Measurements from ENCODE around the gene SFTPA2. TPM values are rescaled to one million over a fixed set of nuclear protein-coding genes. Genes with fewer than 3 reads are reported as not detected.

The SFTPA2 gene
- polyA plus RNA-seq (2012; ENCODE audit: insufficient read depth, insufficient read length, low read depth): not detected

- no peak within 1 kb of the TSS for H3K4me3 ChIP-seq (ENCODE audit: low read depth, low read length)
- H3K4me1 ChIP-seq: no peaks in the 10 kb centered on the region
- DNase-seq: no peak
- TF ChIP-seq, protein P1, sequence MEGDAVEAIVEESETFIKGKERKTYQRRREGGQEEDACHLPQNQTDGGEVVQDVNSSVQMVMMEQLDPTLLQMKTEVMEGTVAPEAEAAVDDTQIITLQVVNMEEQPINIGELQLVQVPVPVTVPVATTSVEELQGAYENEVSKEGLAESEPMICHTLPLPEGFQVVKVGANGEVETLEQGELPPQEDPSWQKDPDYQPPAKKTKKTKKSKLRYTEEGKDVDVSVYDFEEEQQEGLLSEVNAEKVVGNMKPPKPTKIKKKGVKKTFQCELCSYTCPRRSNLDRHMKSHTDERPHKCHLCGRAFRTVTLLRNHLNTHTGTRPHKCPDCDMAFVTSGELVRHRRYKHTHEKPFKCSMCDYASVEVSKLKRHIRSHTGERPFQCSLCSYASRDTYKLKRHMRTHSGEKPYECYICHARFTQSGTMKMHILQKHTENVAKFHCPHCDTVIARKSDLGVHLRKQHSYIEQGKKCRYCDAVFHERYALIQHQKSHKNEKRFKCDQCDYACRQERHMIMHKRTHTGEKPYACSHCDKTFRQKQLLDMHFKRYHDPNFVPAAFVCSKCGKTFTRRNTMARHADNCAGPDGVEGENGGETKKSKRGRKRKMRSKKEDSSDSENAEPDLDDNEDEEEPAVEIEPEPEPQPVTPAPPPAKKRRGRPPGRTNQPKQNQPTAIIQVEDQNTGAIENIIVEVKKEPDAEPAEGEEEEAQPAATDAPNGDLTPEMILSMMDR (IDR thresholded peaks at IDR 0.05; ENCODE audit: low read depth, low read length): no peak
- no peaks in the 10 kb centered on the region for H3K9me3 ChIP-seq
- peaks cover 4% of the 10 kb centered on the region for H3K27me3 ChIP-seq
- H3K36me3 ChIP-seq: no peaks in the 10 kb centered on the region
Observed at GRCh38 chr10:79560160-79560709, at the start of gene SFTPA2. Gene SFTPA2, minus strand, starts transcription at chr10:79560407. Its CDS starts 924 bp downstream, at chr10:79559483.

- TF ChIP-seq, protein P1 (IDR thresholded peaks at IDR 0.05; ENCODE audit: low read depth, low read length): peak; percentile 91
- Histone ChIP-seq H3K4me1 (no peaks in the 10 kb centered on the region), H3K27me3 (peaks cover 3% of the 10 kb centered on the region; the same call in 1 of the 2 replicates), H3K4me3 (ENCODE audit: low read depth, low read length) (no peak overlapping the region), H3K9me3 (no peaks in the 10 kb centered on the region), H3K36me3 (no peaks in the 10 kb centered on the region)
- DNase-seq: peak; percentile 63
Observed at GRCh38 chr10:79608505-79609375, 48.5 kb upstream of the SFTPA2 start.

DNA sequence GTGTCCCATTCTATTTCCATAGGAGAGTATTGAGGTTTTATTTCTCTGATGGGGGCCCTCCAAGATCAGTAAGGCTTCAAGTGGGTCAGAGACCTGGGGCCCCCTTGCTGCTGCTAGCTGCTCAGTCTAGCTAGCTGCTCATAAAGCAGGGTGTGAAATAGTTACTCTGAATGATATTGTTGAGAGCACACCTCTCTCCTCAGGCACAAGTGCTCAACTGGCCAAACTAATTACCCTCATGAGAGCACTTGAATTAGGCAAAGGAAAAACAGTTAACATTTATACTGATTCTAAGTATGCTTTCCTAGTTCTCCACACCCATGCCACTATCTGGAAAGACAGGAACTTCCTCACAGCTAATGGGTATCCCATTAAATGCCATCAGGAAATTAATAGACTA, 45.1 kb upstream of the SFTPA2 start:
- DNase-seq: no peak
- no peak overlapping the region for H3K4me3 ChIP-seq (ENCODE audit: low read depth, low read length)
- TF ChIP-seq, protein P1 (IDR thresholded peaks at IDR 0.05; ENCODE audit: low read depth, low read length): no peak

GRCh38 chr10:79604294-79604693, 44.1 kb upstream of the SFTPA2 start:
- H3K27me3 ChIP-seq: peaks cover 9% of the 10 kb centered on the region; the same call in 1 of the 2 replicates
- no peaks in the 10 kb centered on the region for H3K36me3 ChIP-seq
- TF ChIP-seq, protein P1 (IDR thresholded peaks at IDR 0.05; ENCODE audit: low read depth, low read length): no peak
- no peaks in the 10 kb centered on the region for H3K4me1 ChIP-seq
- H3K4me3 ChIP-seq (ENCODE audit: low read depth, low read length): no peak overlapping the region
- no peak for DNase-seq
- H3K9me3 ChIP-seq: no peaks in the 10 kb centered on the region

More for the DNA sequence above, 45.1 kb upstream of the SFTPA2 start:
- H3K4me1 ChIP-seq: no peaks in the 10 kb centered on the region
- peaks cover 3% of the 10 kb centered on the region; the same call in 1 of the 2 replicates for H3K27me3 ChIP-seq
- H3K9me3 ChIP-seq: no peaks in the 10 kb centered on the region
- no peaks in the 10 kb centered on the region for H3K36me3 ChIP-seq

- H3K9me3 ChIP-seq: no peaks in the 10 kb centered on the region
Observed at GRCh38 chr10:79602953-79603352, 42.7 kb upstream of the SFTPA2 start.

More at GRCh38 chr10:79602953-79603352, 42.7 kb upstream of the SFTPA2 start:
- no peak for DNase-seq
- Histone ChIP-seq H3K36me3 (no peaks in the 10 kb centered on the region), H3K4me1 (no peaks in the 10 kb centered on the region), H3K27me3 (peaks cover 9% of the 10 kb centered on the region; the same call in 1 of the 2 replicates), H3K4me3 (ENCODE audit: low read depth, low read length) (no peak overlapping the region)
- TF ChIP-seq, protein P1 (IDR thresholded peaks at IDR 0.05; ENCODE audit: low read depth, low read length): no peak

Measured in BE2C (cell line).